Liver (tissue), 1 donor: ENCODE data around the gene RPL5.

Source experiments
- MAX ChIP-seq: IDR thresholded peaks from 2 replicates; pipeline ENCODE4 v1.6.1; 2016; ENCODE audit warnings: antibody characterized with exemption
- REST ChIP-seq: IDR thresholded peaks from 2 replicates; pipeline ENCODE4 v1.6.1; 2016; ENCODE audit warnings: antibody characterized with exemption, mild to moderate bottlenecking

GRCh38 chr1:92844439-92844838 lies 12.6 kb downstream of the RPL5 start:
- TF ChIP-seq REST (no peak), MAX (no peak)
